Epithelial cell of esophagus (primary cell): ENCODE measurements around the gene PSMD13.
A peak's percentile ranks its signal among the peaks of the same experiment; 100 is the strongest.
"Not testable (repeated sequence)": the region's sequence is repeated elsewhere in the genome, so short reads cannot be mapped to it uniquely, and the experiment has no call there.

Experiments used
- DNase-seq: peaks from one replicate; pipeline ENCODE4 v3.0.0; 2010; ENCODE audit warnings: low read depth
- H3K4me3 ChIP-seq: 2 replicates; pipeline ENCODE4 v1.5.1; 2011; ENCODE audit warnings: mild to moderate bottlenecking, low read length, control low read depth
- CTCF ChIP-seq: IDR thresholded peaks from 2 replicates; pipeline ENCODE4 v1.5.1; 2011; ENCODE audit warnings: low read depth, mild to moderate bottlenecking, low read length, control low read depth, inconsistent platforms; ENCODE audit not compliant: insufficient read depth; ENCODE audit errors: missing control alignments

Gene PSMD13

GRCh38 chr11:284105-285020 lies 47.6 kb downstream of the PSMD13 start:
- no peak for TF ChIP-seq CTCF
- no peak overlapping the region for H3K4me3 ChIP-seq
- no peak for DNase-seq

- TF ChIP-seq CTCF = no peak
- H3K4me3 ChIP-seq = no peak overlapping the region
- no peak for DNase-seq
Observed at GRCh38 chr11:285021-285893, 48.5 kb downstream of the PSMD13 start.

GRCh38 chr11:285894-286220 lies 49.1 kb downstream of the PSMD13 start:
- TF ChIP-seq CTCF = no peak
- H3K4me3 ChIP-seq = no peak overlapping the region
- DNase-seq = no peak

- H3K4me3 ChIP-seq, DNase-seq: not testable (repeated sequence)
Observed at GRCh38 chr11:286977-287820, 50.4 kb downstream of the PSMD13 start.

GRCh38 chr11:287821-288477 lies 51.2 kb downstream of the PSMD13 start:
- no peak for DNase-seq
- TF ChIP-seq CTCF = no peak

GRCh38 chr11:288478-289397 lies 52.0 kb downstream of the PSMD13 start, which contains the start of gene PGGHG:
PGGHG (plus strand) TSS chr11:289126; CDS start chr11:289817, 691 bp downstream.
- H3K4me3 ChIP-seq = peak within 1 kb of the TSS; percentile 52
- DNase-seq = peak; percentile 23
- TF ChIP-seq CTCF = no peak

More at GRCh38 chr11:287821-288477, 51.2 kb downstream of the PSMD13 start:
- peak overlapping the region; percentile 52 for H3K4me3 ChIP-seq
